Calu3 (cell line): ENCODE results near the gene URB1. TPM values are rescaled to one million over a fixed set of nuclear protein-coding genes. Genes with fewer than 3 reads are reported as not detected.

Experiments
- BruUV-seq: library from RNA; stranded (reverse); fragments of 400-500 nt; replicated peaks from 2 replicates; lab custom pipeline; 2021; lab: Mats Ljungman, UMichigan
- CTCF ChIA-PET: fragments of 300-600 bp; sonication (Branson Sonifier 250); formaldehyde crosslinking; loops from one replicate; lab custom pipeline; 2022; ENCODE audit warnings: antibody characterized with exemption; lab: Charles Lee
- DNase-seq: peaks from one replicate; pipeline ENCODE4 v3.0.0; 2022
- H3K27ac Mint-ChIP-seq: one replicate; pipeline ENCODE4 v1.8.0; 2022; ENCODE audit warnings: mixed read lengths; ENCODE audit not compliant: unreplicated experiment
- H3K27me3 Mint-ChIP-seq: one replicate; pipeline ENCODE4 v1.8.0; 2022; ENCODE audit warnings: mixed read lengths; ENCODE audit not compliant: unreplicated experiment
- H3K36me3 Mint-ChIP-seq: one replicate; pipeline ENCODE4 v1.8.0; 2022; ENCODE audit warnings: mild to moderate bottlenecking, moderate library complexity, mixed read lengths; ENCODE audit not compliant: insufficient read depth, unreplicated experiment
- H3K4me1 Mint-ChIP-seq: one replicate; pipeline ENCODE4 v1.8.0; 2022; ENCODE audit warnings: mild to moderate bottlenecking, low read depth, mixed read lengths; ENCODE audit not compliant: unreplicated experiment
- H3K4me3 Mint-ChIP-seq: one replicate; pipeline ENCODE4 v1.8.0; 2022; ENCODE audit warnings: mild to moderate bottlenecking, low read depth, moderate library complexity, mixed read lengths; ENCODE audit not compliant: unreplicated experiment
- H3K9me3 Mint-ChIP-seq: one replicate; pipeline ENCODE4 v1.8.0; 2022; ENCODE audit warnings: low read depth, mixed read lengths; ENCODE audit not compliant: unreplicated experiment
- CTCF ChIP-seq: fragments of 200-600 bp; IDR thresholded peaks from one replicate; pipeline ENCODE4 v1.8.0; 2022; ENCODE audit warnings: antibody characterized with exemption; ENCODE audit not compliant: unreplicated experiment
- intact Hi-C: fragments of 100-400 bp; cut with micrococcal nuclease; formaldehyde crosslinking; loops from one replicate; pipeline ENCODE4 v1.10.0; 2022; ENCODE audit not compliant: unreplicated experiment
- total RNA-seq: library from RNA; stranded (reverse); gene quantifications from 2 replicates; pipeline ENCODE4 v1.2.3, GENCODE V29; 2022

URB1 gene
- total RNA-seq, 1 experiment from 2014 or later: 16.5 TPM

DNA sequence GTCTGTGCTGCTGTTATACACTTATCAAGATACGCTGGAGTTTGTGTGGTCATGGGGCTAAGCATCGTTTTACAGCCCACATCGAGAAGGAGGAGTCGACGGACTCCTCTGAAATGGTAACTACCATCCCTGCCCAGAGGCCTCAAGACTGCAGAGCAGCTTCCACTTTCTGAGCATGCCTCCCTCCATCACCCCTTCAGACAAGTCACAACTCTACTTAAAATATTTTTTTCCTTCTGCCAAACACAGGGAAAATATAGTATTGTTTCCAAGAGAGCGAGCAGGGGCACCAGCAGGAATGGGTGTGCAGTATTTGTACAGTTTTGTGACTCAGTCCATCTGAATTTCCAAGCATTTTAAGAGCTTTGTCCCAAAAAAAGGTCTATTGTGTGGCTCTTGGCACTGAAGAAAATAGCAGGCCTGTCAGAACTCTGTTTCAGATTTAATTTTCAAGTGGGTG, 33.8 kb upstream of the URB1 start:
- H3K4me1 Mint-ChIP-seq: no peaks in the 10 kb centered on the region
- no peaks in the 10 kb centered on the region for H3K36me3 Mint-ChIP-seq
- intact Hi-C loops: no loop called here
- no peak overlapping the region for H3K27ac Mint-ChIP-seq
- DNase-seq: no peak
- H3K4me3 Mint-ChIP-seq: no peak overlapping the region
- no TSS peak for BruUV-seq
- TF ChIP-seq CTCF: no peak
- CTCF ChIA-PET: no interaction called here
- peaks cover 13% of the 10 kb centered on the region for H3K27me3 Mint-ChIP-seq
- H3K9me3 Mint-ChIP-seq: peaks cover 3% of the 10 kb centered on the region

DNA sequence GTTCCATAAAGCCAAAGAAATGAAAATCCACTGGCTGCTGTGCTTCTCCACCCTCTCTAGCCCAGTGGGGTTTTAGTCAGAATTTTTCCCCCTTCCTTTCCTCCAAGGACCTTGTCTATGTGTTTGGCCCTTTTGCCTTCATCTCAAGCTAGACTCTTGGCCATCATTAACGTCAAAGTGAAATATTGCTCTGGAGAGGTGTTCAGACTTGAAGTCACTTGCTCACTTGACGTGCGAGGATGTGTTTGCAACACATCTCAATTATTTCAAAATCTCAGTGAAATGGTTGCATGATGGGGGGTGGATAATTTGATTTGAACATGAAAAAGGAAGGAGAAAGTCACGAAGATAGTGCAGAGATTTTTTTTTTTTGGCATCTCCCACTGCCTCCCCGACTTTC, 33.3 kb upstream of the URB1 start:
- CTCF ChIA-PET: no interaction called here
- H3K4me3 Mint-ChIP-seq: no peak overlapping the region
- peaks cover 13% of the 10 kb centered on the region for H3K27me3 Mint-ChIP-seq
- no peak for DNase-seq
- no peak overlapping the region for H3K27ac Mint-ChIP-seq
- intact Hi-C loops: no loop called here
- peaks cover 3% of the 10 kb centered on the region for H3K9me3 Mint-ChIP-seq
- H3K4me1 Mint-ChIP-seq: no peaks in the 10 kb centered on the region
- no TSS peak for BruUV-seq
- H3K36me3 Mint-ChIP-seq: no peaks in the 10 kb centered on the region
- TF ChIP-seq CTCF: no peak

DNA sequence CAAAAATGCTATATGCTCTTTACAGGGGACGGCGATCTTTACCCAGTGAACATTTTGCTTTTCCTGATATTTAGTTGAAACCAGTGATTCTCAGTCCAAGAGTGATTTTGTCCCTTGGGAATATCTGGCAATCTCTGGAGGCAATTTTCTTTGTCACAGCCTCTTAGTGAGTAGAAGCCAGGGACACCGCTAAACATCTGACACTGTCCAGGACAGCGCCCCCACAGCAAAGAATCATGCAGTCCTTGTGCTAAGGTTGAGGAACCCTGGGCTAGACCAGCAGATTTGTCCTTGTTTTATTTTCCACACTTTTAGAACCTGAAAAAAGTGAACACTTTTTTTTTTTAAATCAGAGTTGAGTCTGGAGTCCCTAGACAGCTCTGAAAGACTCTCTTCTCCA, 32.8 kb upstream of the URB1 start:
- Mint-ChIP-seq H3K9me3 (peaks cover 3% of the 10 kb centered on the region), H3K27ac (no peak overlapping the region), H3K27me3 (peaks cover 13% of the 10 kb centered on the region), H3K36me3 (no peaks in the 10 kb centered on the region), H3K4me3 (no peak overlapping the region), H3K4me1 (no peaks in the 10 kb centered on the region)
- no TSS peak for BruUV-seq
- DNase-seq: no peak
- no peak for TF ChIP-seq CTCF
- intact Hi-C loops: no loop called here
- CTCF ChIA-PET: interaction anchor here (0.6 kb wide), 1 partner anchor 191 kb away, joined by 4 read pairs; no protein-coding TSS in a partner anchor

GRCh38 chr21:32424674-32425073, 31.9 kb upstream of the URB1 start:
- H3K36me3 Mint-ChIP-seq: no peaks in the 10 kb centered on the region
- TF ChIP-seq CTCF: no peak
- H3K4me3 Mint-ChIP-seq: no peak overlapping the region
- intact Hi-C loops: no loop called here
- CTCF ChIA-PET: no interaction called here
- no peaks in the 10 kb centered on the region for H3K4me1 Mint-ChIP-seq
- no peak overlapping the region for H3K27ac Mint-ChIP-seq
- no TSS peak for BruUV-seq
- no peak for DNase-seq
- H3K9me3 Mint-ChIP-seq: peaks cover 3% of the 10 kb centered on the region
- peaks cover 13% of the 10 kb centered on the region for H3K27me3 Mint-ChIP-seq

GRCh38 chr21:32424191-32424535, 31.4 kb upstream of the URB1 start:
- peaks cover 3% of the 10 kb centered on the region for H3K9me3 Mint-ChIP-seq
- no TSS peak for BruUV-seq
- no peaks in the 10 kb centered on the region for H3K4me1 Mint-ChIP-seq
- peaks cover 13% of the 10 kb centered on the region for H3K27me3 Mint-ChIP-seq
- no peak overlapping the region for H3K4me3 Mint-ChIP-seq
- H3K36me3 Mint-ChIP-seq: no peaks in the 10 kb centered on the region
- CTCF ChIA-PET: no interaction called here
- H3K27ac Mint-ChIP-seq: no peak overlapping the region
- DNase-seq: no peak
- no peak for TF ChIP-seq CTCF
- intact Hi-C loops: no loop called here
